Caco-2 (cell line): Measurements from ENCODE around the gene TWIST2. TPM values are rescaled to one million over a fixed set of nuclear protein-coding genes. Genes with fewer than 3 reads are reported as not detected.

Experiments used
- BruUV-seq: library from RNA; stranded (reverse); fragments of 400-500 nt; replicated peaks from 2 replicates; lab custom pipeline; 2021; lab: Mats Ljungman, UMichigan
- CTCF ChIA-PET: fragments of 300-600 bp; sonication (Branson Sonifier 250); formaldehyde crosslinking; loops from one replicate; lab custom pipeline; 2022; ENCODE audit warnings: antibody characterized with exemption; lab: Charles Lee
- POLR2A ChIA-PET: fragments of 300-600 bp; sonication (Branson Sonifier 250); formaldehyde crosslinking; loops from one replicate; lab custom pipeline; 2022; ENCODE audit warnings: antibody characterized with exemption; lab: Charles Lee
- DNase-seq, 2 experiments: peaks; one replicate each; pipeline versions ENCODE4 v3.0.0 to v3.0.0-alpha.2; 2020 to 2022
- H3K27me3 ChIP-seq: replicated peaks from 2 replicates; pipeline ENCODE4 v1.6.0; 2011; ENCODE audit warnings: low read length; ENCODE audit not compliant: control insufficient read depth, insufficient read depth
- H3K36me3 ChIP-seq: 2 replicates; pipeline ENCODE4 v1.5.1; 2011; ENCODE audit warnings: low read length; ENCODE audit not compliant: control insufficient read depth, insufficient read depth
- H3K4me1 ChIP-seq: fragments of 250-450 bp; sonication (Bioruptor Pico); 2 replicates; pipeline ENCODE4 v1.5.1; 2020; ENCODE audit warnings: mild to moderate bottlenecking
- H3K4me3 ChIP-seq: 2 replicates; pipeline ENCODE4 v1.5.1; 2011; ENCODE audit warnings: low read depth, mild to moderate bottlenecking, control low read depth, low read length
- H3K9me3 ChIP-seq: fragments of 250-450 bp; sonication (Bioruptor Pico); 2 replicates; pipeline ENCODE4 v1.5.1; 2020; ENCODE audit warnings: mild to moderate bottlenecking, moderate library complexity
- H3K27ac Mint-ChIP-seq: one replicate; pipeline ENCODE4 v1.8.0; 2022; ENCODE audit warnings: mixed read lengths; ENCODE audit not compliant: unreplicated experiment
- H3K27me3 Mint-ChIP-seq: one replicate; pipeline ENCODE4 v1.8.0; 2022; ENCODE audit warnings: mixed read lengths; ENCODE audit not compliant: insufficient read depth, unreplicated experiment
- H3K36me3 Mint-ChIP-seq: one replicate; pipeline ENCODE4 v1.8.0; 2022; ENCODE audit warnings: mild to moderate bottlenecking, mixed read lengths; ENCODE audit not compliant: insufficient read depth, unreplicated experiment
- H3K4me1 Mint-ChIP-seq: one replicate; pipeline ENCODE4 v1.8.0; 2022; ENCODE audit warnings: low read depth, mixed read lengths; ENCODE audit not compliant: unreplicated experiment
- H3K4me3 Mint-ChIP-seq: one replicate; pipeline ENCODE4 v1.8.0; 2022; ENCODE audit warnings: mild to moderate bottlenecking, moderate library complexity, mixed read lengths; ENCODE audit not compliant: unreplicated experiment
- H3K9me3 Mint-ChIP-seq: one replicate; pipeline ENCODE4 v1.8.0; 2022; ENCODE audit warnings: mixed read lengths; ENCODE audit not compliant: unreplicated experiment
- CTCF ChIP-seq, 2 experiments: fragments of 200-600 bp in 1 of 2; IDR thresholded peaks; 1 replicate in 1 of 2; 2 replicates in 1 of 2; pipeline versions ENCODE4 v1.5.1 to v1.8.0; 2011 to 2022; ENCODE audit warnings: antibody characterized with exemption in 1 of 2, control low read depth in 1 of 2, inconsistent platforms in 1 of 2, low read depth in 1 of 2, low read length in 1 of 2, mild to moderate bottlenecking in 1 of 2, moderate library complexity in 1 of 2; ENCODE audit not compliant: insufficient read depth in 1 of 2, severe bottlenecking in 1 of 2, unreplicated experiment in 1 of 2
- intact Hi-C: fragments of 100-400 bp; cut with micrococcal nuclease; formaldehyde crosslinking; loops from one replicate; pipeline ENCODE4 v1.10.0; 2022; ENCODE audit not compliant: unreplicated experiment
- total RNA-seq: library from RNA; stranded (reverse); gene quantifications from 2 replicates; pipeline ENCODE4 v1.2.3, GENCODE V29; 2022

TWIST2 gene
- total RNA-seq, 1 experiment from 2014 or later: not detected

DNA sequence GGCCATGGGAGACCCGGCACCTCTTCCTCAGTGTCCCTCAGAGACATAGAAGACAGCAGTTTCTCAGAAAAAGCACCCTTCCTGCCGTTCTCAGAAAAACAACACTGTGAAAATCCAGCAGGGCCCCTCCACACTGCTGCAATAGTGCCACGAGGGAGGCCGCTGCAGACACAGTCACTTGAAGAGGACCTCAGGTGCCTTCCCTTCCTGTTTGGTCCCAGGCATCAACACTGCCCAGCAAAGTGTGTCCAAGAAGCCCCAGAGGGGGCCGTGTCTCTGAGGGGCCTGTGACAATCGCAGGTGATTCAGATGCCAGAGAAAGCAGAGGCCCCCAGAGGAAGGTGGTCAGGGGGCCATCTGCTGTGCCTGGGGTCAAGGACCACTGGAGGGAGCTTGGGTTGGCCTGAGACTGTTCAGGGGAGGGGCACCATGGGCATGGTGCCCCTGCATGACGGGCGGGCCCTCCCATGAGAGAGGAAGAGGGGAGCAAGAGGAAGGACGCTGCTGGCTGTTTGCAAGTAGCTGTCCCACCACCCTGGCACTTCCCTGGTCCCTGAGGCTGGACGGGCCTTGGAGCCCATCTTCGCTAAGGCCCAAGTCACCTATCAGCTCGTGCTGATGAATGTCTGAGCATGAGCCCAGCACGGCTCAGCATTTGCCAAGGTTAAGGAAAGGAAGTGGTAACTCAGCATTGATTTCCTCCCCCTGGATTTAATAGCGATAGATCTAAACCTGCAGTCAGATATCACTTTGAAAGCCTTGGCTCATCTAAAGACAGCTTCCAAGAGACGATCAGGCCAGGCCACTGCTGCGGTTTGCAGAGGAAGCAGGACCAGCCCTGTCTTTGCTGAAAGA is 9.1 kb downstream of the TWIST2 start:
- no peak overlapping the region for H3K4me3 Mint-ChIP-seq
- BruUV-seq: no TSS peak
- H3K4me1 ChIP-seq: no peaks in the 10 kb centered on the region
- H3K27me3 Mint-ChIP-seq: no peaks in the 10 kb centered on the region
- no peaks in the 10 kb centered on the region for H3K36me3 ChIP-seq
- no peaks in the 10 kb centered on the region for H3K27me3 ChIP-seq
- H3K9me3 ChIP-seq: no peaks in the 10 kb centered on the region
- CTCF ChIA-PET: no interaction called here
- no peak for DNase-seq
- intact Hi-C loops: no loop called here
- H3K4me3 ChIP-seq: no peak overlapping the region
- no peak for TF ChIP-seq CTCF (IDR thresholded peaks at IDR 0.05; ENCODE audit: insufficient read depth in 1 of 2, low read depth in 1 of 2, low read length in 1 of 2, severe bottlenecking in 1 of 2, unreplicated experiment in 1 of 2)
- POLR2A ChIA-PET: no interaction called here
- H3K4me1 Mint-ChIP-seq: no peaks in the 10 kb centered on the region
- no peaks in the 10 kb centered on the region for H3K9me3 Mint-ChIP-seq
- no peaks in the 10 kb centered on the region for H3K36me3 Mint-ChIP-seq
- no peak overlapping the region for H3K27ac Mint-ChIP-seq

DNA sequence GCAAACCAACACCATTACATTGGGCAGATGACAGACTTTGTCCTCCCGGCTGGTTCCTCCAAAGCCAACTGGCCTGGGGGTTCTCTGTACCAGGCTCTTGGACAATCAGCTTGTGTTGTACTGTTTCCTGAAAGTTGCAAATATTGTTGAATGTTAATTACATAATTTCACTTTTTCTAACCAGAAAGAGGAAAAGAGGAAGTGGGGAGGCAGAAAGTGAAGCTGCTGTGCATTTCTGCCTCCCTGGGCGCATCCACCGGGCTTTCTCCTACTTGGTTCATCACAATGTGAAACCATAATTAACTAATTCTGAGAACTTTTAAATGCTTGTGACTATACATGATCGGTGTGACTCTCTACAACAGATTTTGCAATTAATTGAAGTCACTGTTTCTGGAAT is 10.1 kb downstream of the TWIST2 start:
- no peaks in the 10 kb centered on the region for H3K27me3 ChIP-seq
- no peak overlapping the region for H3K4me3 ChIP-seq
- H3K27ac Mint-ChIP-seq: no peak overlapping the region
- no peak for TF ChIP-seq CTCF (IDR thresholded peaks at IDR 0.05; ENCODE audit: insufficient read depth in 1 of 2, low read depth in 1 of 2, low read length in 1 of 2, severe bottlenecking in 1 of 2, unreplicated experiment in 1 of 2)
- BruUV-seq: no TSS peak
- H3K4me1 Mint-ChIP-seq: peaks cover 6% of the 10 kb centered on the region
- H3K36me3 ChIP-seq: no peaks in the 10 kb centered on the region
- no peaks in the 10 kb centered on the region for H3K36me3 Mint-ChIP-seq
- DNase-seq: no peak
- intact Hi-C loops: no loop called here
- no peaks in the 10 kb centered on the region for H3K9me3 ChIP-seq
- H3K4me1 ChIP-seq: no peaks in the 10 kb centered on the region; the same call in 1 of the 2 replicates
- H3K27me3 Mint-ChIP-seq: no peaks in the 10 kb centered on the region
- no peak overlapping the region for H3K4me3 Mint-ChIP-seq
- CTCF ChIA-PET: no interaction called here
- H3K9me3 Mint-ChIP-seq: no peaks in the 10 kb centered on the region
- POLR2A ChIA-PET: no interaction called here

DNA sequence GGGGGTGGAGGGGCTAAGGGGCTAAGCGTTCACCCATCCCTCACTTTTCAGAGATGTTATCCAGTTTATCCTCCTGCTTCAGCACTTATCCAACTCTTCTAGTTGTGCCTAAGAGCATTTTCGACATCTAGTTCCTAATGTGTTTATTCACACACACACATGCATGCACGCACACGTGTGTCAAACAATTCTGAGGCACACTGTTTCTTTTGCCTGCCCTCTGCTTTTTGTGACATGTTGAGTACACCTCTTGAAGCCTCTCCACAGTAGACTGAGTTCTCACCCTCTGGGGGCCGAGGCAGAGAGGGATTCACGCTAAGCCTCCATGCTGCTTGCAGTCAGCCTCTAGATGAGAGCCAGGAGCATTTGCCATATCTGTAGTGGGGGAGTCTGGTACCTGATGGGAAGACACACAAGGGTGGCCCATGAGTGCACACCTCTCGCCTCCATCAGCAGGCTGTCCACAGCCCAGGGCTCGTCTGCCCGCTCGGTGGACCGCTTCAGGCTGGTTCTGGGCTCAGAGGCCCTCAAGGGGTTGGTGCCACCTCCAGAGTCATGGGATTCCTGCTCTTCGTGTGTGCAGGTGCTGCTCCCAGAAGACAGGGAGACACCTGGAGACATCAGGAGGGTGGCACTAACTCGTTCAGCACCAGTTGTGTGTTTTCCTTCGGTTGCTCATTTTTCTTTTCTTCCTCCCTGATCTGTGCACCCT is 11.9 kb downstream of the TWIST2 start:
- POLR2A ChIA-PET: no interaction called here
- CTCF ChIA-PET: no interaction called here
- DNase-seq: no peak
- Histone ChIP-seq H3K4me1 (peaks cover 18% of the 10 kb centered on the region), H3K4me3 (no peak overlapping the region), H3K36me3 (no peaks in the 10 kb centered on the region), H3K9me3 (no peaks in the 10 kb centered on the region), H3K27me3 (no peaks in the 10 kb centered on the region)
- Mint-ChIP-seq H3K4me3 (no peak overlapping the region), H3K36me3 (no peaks in the 10 kb centered on the region), H3K27me3 (no peaks in the 10 kb centered on the region), H3K4me1 (peaks cover 10% of the 10 kb centered on the region), H3K27ac (no peak overlapping the region), H3K9me3 (no peaks in the 10 kb centered on the region)
- intact Hi-C loops: no loop called here
- BruUV-seq: no TSS peak
- no peak for TF ChIP-seq CTCF (IDR thresholded peaks at IDR 0.05; ENCODE audit: insufficient read depth in 1 of 2, low read depth in 1 of 2, low read length in 1 of 2, severe bottlenecking in 1 of 2, unreplicated experiment in 1 of 2)
